Measurements from ENCODE around the gene HSP90B1.

GRCh38 chr12:103986829-103987228 is 56.6 kb downstream of the HSP90B1 start:
- TF ChIP-seq SUZ12 (IDR thresholded peaks at IDR 0.05) = no peak
- TF ChIP-seq SP1 (IDR thresholded peaks at IDR 0.05) = no peak
- TF ChIP-seq, protein P1, sequence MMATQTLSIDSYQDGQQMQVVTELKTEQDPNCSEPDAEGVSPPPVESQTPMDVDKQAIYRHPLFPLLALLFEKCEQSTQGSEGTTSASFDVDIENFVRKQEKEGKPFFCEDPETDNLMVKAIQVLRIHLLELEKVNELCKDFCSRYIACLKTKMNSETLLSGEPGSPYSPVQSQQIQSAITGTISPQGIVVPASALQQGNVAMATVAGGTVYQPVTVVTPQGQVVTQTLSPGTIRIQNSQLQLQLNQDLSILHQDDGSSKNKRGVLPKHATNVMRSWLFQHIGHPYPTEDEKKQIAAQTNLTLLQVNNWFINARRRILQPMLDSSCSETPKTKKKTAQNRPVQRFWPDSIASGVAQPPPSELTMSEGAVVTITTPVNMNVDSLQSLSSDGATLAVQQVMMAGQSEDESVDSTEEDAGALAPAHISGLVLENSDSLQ (IDR thresholded peaks at IDR 0.05) = no peak
- TF ChIP-seq NFRKB (IDR thresholded peaks at IDR 0.05) = no peak
- TF ChIP-seq BHLHE40 (IDR thresholded peaks at IDR 0.05; ENCODE audit: borderline replicate concordance) = no peak
- TF ChIP-seq FOXM1 (IDR thresholded peaks at IDR 0.05; ENCODE audit: borderline replicate concordance) = no peak
- no peak for TF ChIP-seq ELF4 (IDR thresholded peaks at IDR 0.05)
- TF ChIP-seq ARNT (IDR thresholded peaks at IDR 0.05) = no peak
- no peak for TF ChIP-seq FOXA1 (IDR thresholded peaks at IDR 0.05)
- TF ChIP-seq ZNF384 (IDR thresholded peaks at IDR 0.05) = no peak
- TF ChIP-seq CTBP1 (IDR thresholded peaks at IDR 0.05; ENCODE audit: borderline replicate concordance) = no peak
- no peak for TF ChIP-seq TARDBP (IDR thresholded peaks at IDR 0.05)
- TF ChIP-seq LEF1 (IDR thresholded peaks at IDR 0.05; ENCODE audit: borderline replicate concordance) = no peak
- no peak for TF ChIP-seq HDGF (IDR thresholded peaks at IDR 0.05; ENCODE audit: borderline replicate concordance)

Data from HEK293T (cell line).